Measurements from ENCODE around the gene EPB41L2. TPM values are rescaled to one million over a fixed set of nuclear protein-coding genes. Genes with fewer than 3 reads are reported as not detected.

Gene EPB41L2
- total RNA-seq, 2 donors from 2014 or later, result 41.9 to 47.2 TPM

- Histone ChIP-seq H3K27ac (no peak overlapping the region), H3K4me3 (no peak overlapping the region)
Measured at GRCh38 chr6:131023834-131024504, 39.1 kb downstream of the EPB41L2 start.

GRCh38 chr6:131022691-131023090, 40.4 kb downstream of the EPB41L2 start:
- Histone ChIP-seq H3K36me3 (no peaks in the 10 kb centered on the region), H3K9me3 (no peaks in the 10 kb centered on the region), H3K27me3 (no peaks in the 10 kb centered on the region), H3K27ac (no peak overlapping the region), H3K4me3 (no peak overlapping the region), H3K4me1 (peaks cover 0 to 6% of the 10 kb centered on the region in 2 donors)
- DNase-seq (ENCODE audit: low spot score), result no peak
- no peak for TF ChIP-seq CTCF (IDR thresholded peaks at IDR 0.05)

More at GRCh38 chr6:131023834-131024504, 39.1 kb downstream of the EPB41L2 start:
- Histone ChIP-seq H3K4me1 (peaks cover 0 to 6% of the 10 kb centered on the region in 2 donors), H3K36me3 (no peaks in the 10 kb centered on the region), H3K27me3 (no peaks in the 10 kb centered on the region), H3K9me3 (no peaks in the 10 kb centered on the region)
- no peak for DNase-seq (ENCODE audit: low spot score)
- TF ChIP-seq CTCF (IDR thresholded peaks at IDR 0.05), result no peak

- Histone ChIP-seq H3K4me3 (no peak overlapping the region), H3K27ac (no peak overlapping the region), H3K36me3 (no peaks in the 10 kb centered on the region), H3K27me3 (no peaks in the 10 kb centered on the region), H3K9me3 (no peaks in the 10 kb centered on the region), H3K4me1 (peaks cover 0 to 26% of the 10 kb centered on the region in 2 donors)
- no peak for DNase-seq (ENCODE audit: low spot score)
- TF ChIP-seq CTCF (IDR thresholded peaks at IDR 0.05), result no peak
Measured at GRCh38 chr6:131017962-131018361, 45.1 kb downstream of the EPB41L2 start.

- H3K36me3 ChIP-seq, result no peaks in the 10 kb centered on the region
- no peak overlapping the region for H3K4me3 ChIP-seq
- no peaks in the 10 kb centered on the region for H3K27me3 ChIP-seq
- TF ChIP-seq CTCF (IDR thresholded peaks at IDR 0.05), result no peak
- H3K9me3 ChIP-seq, result no peaks in the 10 kb centered on the region
- peak overlapping the region; percentile 41 to 49 for H3K27ac ChIP-seq
- DNase-seq (ENCODE audit: low spot score), result no peak
- H3K4me1 ChIP-seq, result peaks cover 0 to 26% of the 10 kb centered on the region in 2 donors
Measured at GRCh38 chr6:131015630-131016263, 47.3 kb downstream of the EPB41L2 start.

- H3K9me3 ChIP-seq, result no peaks in the 10 kb centered on the region
- peak overlapping the region; percentile 41 to 49 for H3K27ac ChIP-seq
- no peak overlapping the region for H3K4me3 ChIP-seq
- peaks cover 0 to 26% of the 10 kb centered on the region in 2 donors for H3K4me1 ChIP-seq
- no peaks in the 10 kb centered on the region for H3K36me3 ChIP-seq
- no peak for TF ChIP-seq CTCF (IDR thresholded peaks at IDR 0.05)
- no peaks in the 10 kb centered on the region for H3K27me3 ChIP-seq
- no peak for DNase-seq (ENCODE audit: low spot score)
Measured at GRCh38 chr6:131015025-131015591, 47.9 kb downstream of the EPB41L2 start.

Measured in right atrium auricular region (tissue), 2 donors.